HFFc6 (cell line): ENCODE results near the gene UNK. TPM values are rescaled to one million over a fixed set of nuclear protein-coding genes. Genes with fewer than 3 reads are reported as not detected.

Experiments
- DNase-seq: peaks from one replicate; pipeline ENCODE4 v3.0.0-alpha.2; 2018
- H3K27ac Mint-ChIP-seq: 2 replicates; pipeline ENCODE4 v1.8.0; 2020; ENCODE audit warnings: mild to moderate bottlenecking, mixed read lengths
- H3K27me3 Mint-ChIP-seq: 2 replicates; pipeline ENCODE4 v1.8.0; 2021; ENCODE audit warnings: mild to moderate bottlenecking, moderate library complexity, mixed read lengths; ENCODE audit not compliant: insufficient read depth
- H3K36me3 Mint-ChIP-seq: 2 replicates; pipeline ENCODE4 v1.8.0; 2021; ENCODE audit warnings: low read depth, mixed read lengths
- H3K4me1 Mint-ChIP-seq: 2 replicates; pipeline ENCODE4 v1.8.0; 2020; ENCODE audit warnings: low read depth, mixed read lengths
- H3K4me3 Mint-ChIP-seq: 2 replicates; pipeline ENCODE4 v1.8.0; 2020; ENCODE audit warnings: mild to moderate bottlenecking, moderate library complexity, mixed read lengths
- H3K9me3 Mint-ChIP-seq: 2 replicates; pipeline ENCODE4 v1.8.0; 2020; ENCODE audit warnings: mild to moderate bottlenecking, mixed read lengths
- total RNA-seq, 6 experiments: library from RNA; stranded (reverse); fragmentation: NEBNext Ultra II Directional; extraction: Animal tissue kit (Norgen Biotek cat#: 25700); gene quantifications; 2 replicates in 1 of 6; 3 replicates in 5 of 6; pipeline ENCODE4 v1.2.3, GENCODE V29; 2021
- TF ChIP-seq, protein P1 (sequence below): fragments of 200-600 bp; sonication (generic); IDR thresholded peaks from 2 replicates; pipeline ENCODE4 v1.5.0; 2021; ENCODE audit warnings: antibody characterized with exemption, mild to moderate bottlenecking

The UNK gene
- total RNA-seq, 6 experiments from 2014 or later = 12.7 to 18.6 (median 16.2) TPM

DNA sequence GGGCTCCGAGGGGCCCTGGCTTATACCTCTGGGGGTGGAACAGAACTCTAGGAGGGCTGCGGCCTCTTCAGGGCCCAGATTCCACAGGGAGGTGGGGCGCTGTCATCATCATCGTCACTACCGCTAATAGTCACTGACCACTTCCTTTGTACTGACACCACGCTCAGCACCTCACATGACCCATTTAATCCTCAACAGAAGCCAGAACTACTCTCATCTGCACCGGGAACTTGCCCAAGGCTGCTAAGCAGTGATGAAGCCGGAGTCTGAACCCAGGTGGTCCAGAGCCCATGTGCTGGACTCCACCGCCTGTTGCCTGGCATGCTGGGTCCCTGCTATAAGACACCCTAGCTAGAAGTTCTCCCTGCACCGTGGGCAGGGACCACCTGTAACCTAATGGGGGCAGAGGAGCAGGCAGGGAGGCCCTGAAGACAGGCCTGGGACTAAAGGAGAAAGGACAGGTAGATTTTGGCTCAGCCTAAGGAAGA is 47.6 kb downstream of the UNK start:
- TF ChIP-seq, protein P1, sequence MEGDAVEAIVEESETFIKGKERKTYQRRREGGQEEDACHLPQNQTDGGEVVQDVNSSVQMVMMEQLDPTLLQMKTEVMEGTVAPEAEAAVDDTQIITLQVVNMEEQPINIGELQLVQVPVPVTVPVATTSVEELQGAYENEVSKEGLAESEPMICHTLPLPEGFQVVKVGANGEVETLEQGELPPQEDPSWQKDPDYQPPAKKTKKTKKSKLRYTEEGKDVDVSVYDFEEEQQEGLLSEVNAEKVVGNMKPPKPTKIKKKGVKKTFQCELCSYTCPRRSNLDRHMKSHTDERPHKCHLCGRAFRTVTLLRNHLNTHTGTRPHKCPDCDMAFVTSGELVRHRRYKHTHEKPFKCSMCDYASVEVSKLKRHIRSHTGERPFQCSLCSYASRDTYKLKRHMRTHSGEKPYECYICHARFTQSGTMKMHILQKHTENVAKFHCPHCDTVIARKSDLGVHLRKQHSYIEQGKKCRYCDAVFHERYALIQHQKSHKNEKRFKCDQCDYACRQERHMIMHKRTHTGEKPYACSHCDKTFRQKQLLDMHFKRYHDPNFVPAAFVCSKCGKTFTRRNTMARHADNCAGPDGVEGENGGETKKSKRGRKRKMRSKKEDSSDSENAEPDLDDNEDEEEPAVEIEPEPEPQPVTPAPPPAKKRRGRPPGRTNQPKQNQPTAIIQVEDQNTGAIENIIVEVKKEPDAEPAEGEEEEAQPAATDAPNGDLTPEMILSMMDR = no peak
- Mint-ChIP-seq H3K27ac (peak overlapping the region; percentile 56), H3K27me3 (no peaks in the 10 kb centered on the region; the same call in 1 of the 2 replicates), H3K4me3 (no peak overlapping the region), H3K4me1 (peaks cover 8% of the 10 kb centered on the region), H3K36me3 (no peaks in the 10 kb centered on the region), H3K9me3 (no peaks in the 10 kb centered on the region)
- DNase-seq = peak; percentile 68

DNA sequence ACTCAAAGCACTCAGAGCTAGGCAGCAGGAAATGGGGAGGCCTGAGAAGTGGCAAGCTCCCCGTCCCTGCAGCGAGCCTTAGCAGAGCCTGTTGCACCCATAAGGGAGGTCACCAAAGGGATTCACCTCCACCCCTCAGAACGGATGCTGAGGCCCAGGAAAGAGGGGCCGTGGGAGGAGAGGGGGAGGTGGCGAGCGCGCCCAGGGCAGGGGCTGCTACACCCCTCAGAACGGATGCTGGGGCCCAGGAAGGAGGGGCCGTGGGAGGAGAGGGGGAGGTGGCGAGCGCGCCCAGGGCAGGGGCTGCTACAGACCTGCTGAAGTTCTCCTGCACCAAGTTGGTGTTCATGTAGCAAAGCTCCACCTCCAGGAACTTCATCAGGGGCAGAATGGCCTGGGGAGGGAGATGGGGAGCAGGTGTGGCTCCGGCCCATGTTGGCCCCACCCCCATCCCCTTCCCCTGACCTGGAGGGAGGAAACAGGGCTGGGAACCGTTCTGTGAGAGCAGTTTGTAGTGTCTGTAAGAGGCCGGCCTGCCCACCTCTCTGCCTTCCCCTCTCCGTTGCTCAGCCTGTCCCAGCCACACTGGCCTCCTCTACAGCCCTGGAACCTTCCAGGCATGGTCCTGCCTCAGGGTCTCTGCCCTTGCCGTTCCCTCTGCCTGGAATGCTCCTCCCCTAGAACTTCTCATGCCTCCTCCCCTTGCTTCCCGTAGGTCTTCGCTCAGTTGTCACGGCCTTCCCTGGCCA is 48.2 kb downstream of the UNK start:
- peak overlapping the region; percentile 56; the same call in 1 of the 2 replicates for H3K27ac Mint-ChIP-seq
- no peak for DNase-seq
- peaks cover 8% of the 10 kb centered on the region for H3K4me1 Mint-ChIP-seq
- no peaks in the 10 kb centered on the region for H3K36me3 Mint-ChIP-seq
- TF ChIP-seq, protein P1 = no peak
- H3K9me3 Mint-ChIP-seq = no peaks in the 10 kb centered on the region
- no peaks in the 10 kb centered on the region; the same call in 1 of the 2 replicates for H3K27me3 Mint-ChIP-seq
- H3K4me3 Mint-ChIP-seq = no peak overlapping the region

DNA sequence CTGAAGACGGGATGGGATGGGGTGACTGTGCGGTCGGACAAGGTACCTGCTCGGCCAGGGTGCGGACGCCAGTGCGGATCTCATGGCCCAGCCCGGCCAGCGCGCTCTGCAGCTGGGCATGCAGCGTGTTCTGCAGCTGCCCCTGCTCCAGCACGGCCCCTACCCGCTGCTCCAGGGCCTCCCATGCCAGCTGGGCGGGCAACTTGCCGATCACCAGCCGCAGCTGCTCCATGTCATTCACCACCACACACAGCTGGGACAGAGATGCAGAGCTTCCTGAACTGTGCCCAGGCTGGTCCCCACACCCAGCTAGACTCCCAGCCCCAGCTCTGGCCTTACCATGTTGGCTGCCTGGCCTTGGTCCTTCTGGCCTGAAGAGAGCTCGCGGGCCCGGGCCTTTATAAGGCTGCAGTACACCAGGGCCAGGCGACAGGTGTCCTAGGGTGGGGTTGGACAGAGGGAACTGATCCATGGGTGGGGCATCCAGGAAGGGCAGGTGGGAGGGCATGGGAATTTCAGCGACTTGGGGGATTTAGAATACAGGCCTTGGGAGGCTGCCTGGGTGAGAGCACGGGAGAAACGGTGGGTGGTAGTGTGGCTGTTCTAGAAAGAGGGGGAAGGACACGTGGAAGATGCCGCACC is 49.8 kb downstream of the UNK start:
- DNase-seq = no peak
- no peak overlapping the region for H3K27ac Mint-ChIP-seq
- no peaks in the 10 kb centered on the region for H3K36me3 Mint-ChIP-seq

DNA sequence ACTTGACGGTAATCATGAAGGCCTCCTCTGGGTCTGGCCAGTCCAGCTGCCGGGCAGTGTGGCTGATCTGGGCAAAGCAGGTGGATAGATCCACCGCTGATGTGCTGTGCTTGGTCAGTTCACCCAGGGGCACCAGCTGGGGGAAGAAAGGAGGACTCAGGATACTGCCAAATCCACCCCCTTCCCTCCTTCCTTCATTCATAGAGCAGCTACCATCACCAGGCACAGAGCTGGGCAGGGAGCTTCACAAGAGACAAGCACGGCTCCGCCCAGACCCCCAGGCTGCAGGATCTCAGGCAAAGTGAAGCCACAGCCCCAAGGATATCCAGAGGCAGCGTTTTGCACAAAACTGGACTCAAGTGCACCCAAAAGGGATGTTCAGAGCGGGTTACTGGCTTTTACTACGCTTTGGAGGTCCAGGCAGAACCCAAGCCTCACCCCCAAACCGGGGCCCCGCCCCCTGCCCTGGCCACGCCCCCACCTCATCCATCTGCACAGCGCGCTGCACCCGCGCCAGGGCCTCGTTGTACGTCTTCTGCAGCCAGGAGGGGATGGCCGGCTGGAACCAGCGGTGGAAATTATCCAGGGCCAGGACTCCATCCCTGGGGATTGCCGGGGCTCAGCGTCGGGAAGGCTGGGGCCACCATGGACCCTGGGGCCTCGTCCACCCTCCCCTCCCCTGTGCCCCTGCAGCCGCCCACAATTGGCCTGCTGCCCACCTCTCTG is 50.5 kb downstream of the UNK start:
- Mint-ChIP-seq H3K27me3 (peaks cover 2% of the 10 kb centered on the region), H3K36me3 (no peaks in the 10 kb centered on the region), H3K9me3 (no peaks in the 10 kb centered on the region), H3K4me3 (no peak overlapping the region), H3K27ac (no peak overlapping the region), H3K4me1 (peaks cover 8% of the 10 kb centered on the region)
- TF ChIP-seq, protein P1 = no peak
- DNase-seq = no peak

More for the DNA sequence above, 49.8 kb downstream of the UNK start:
- H3K4me1 Mint-ChIP-seq = peaks cover 8% of the 10 kb centered on the region
- no peaks in the 10 kb centered on the region for H3K9me3 Mint-ChIP-seq
- peaks cover 2% of the 10 kb centered on the region for H3K27me3 Mint-ChIP-seq
- TF ChIP-seq, protein P1 = no peak
- H3K4me3 Mint-ChIP-seq = no peak overlapping the region

DNA sequence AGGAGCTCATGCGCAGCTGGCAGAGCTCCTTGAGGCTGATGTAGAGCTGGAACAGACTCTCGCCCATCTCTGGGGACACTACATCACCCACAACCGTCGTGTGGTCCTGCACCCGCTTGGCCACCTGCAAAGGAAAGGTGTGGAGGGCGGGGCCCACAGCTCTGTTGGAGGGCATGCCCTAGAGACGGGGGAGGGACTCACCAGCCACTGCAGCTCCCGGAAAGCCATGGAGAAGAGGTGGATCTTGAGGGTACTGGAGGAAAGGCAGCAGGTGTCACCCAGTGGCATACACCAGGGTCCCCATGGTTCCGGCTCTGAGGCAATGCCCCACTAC is 51.0 kb downstream of the UNK start:
- peaks cover 8% of the 10 kb centered on the region for H3K4me1 Mint-ChIP-seq
- no peaks in the 10 kb centered on the region for H3K36me3 Mint-ChIP-seq
- no peak overlapping the region for H3K27ac Mint-ChIP-seq
- peaks cover 2% of the 10 kb centered on the region for H3K27me3 Mint-ChIP-seq
- H3K4me3 Mint-ChIP-seq = no peak overlapping the region
- no peak for DNase-seq
- TF ChIP-seq, protein P1 = no peak
- H3K9me3 Mint-ChIP-seq = no peaks in the 10 kb centered on the region
